BLaER1 (cell line): Measurements from ENCODE around the gene SLC23A2.
A peak's percentile ranks its signal among the peaks of the same experiment; 100 is the strongest.
"Not testable (repeated sequence)": the region's sequence is repeated elsewhere in the genome, so short reads cannot be mapped to it uniquely, and the experiment has no call there.

Experiments
- H3K27ac ChIP-seq: shearing (Covaris generic); formaldehyde crosslinking; 2 replicates; pipeline ENCODE4 v1.8.1; 2022
- H3K27me3 ChIP-seq: shearing (Covaris generic); formaldehyde crosslinking; 2 replicates; pipeline ENCODE4 v1.8.1; 2022
- H3K36me3 ChIP-seq: shearing (Covaris generic); formaldehyde crosslinking; 2 replicates; pipeline ENCODE4 v1.8.1; 2022
- H3K4me1 ChIP-seq: shearing (Covaris generic); formaldehyde crosslinking; 2 replicates; pipeline ENCODE4 v1.8.1; 2022
- H3K4me2 ChIP-seq: shearing (Covaris generic); formaldehyde crosslinking; 2 replicates; pipeline ENCODE4 v1.8.1; 2022
- H3K4me3 ChIP-seq: shearing (Covaris generic); formaldehyde crosslinking; 2 replicates; pipeline ENCODE4 v1.8.1; 2022
- H3K9ac ChIP-seq: shearing (Covaris generic); formaldehyde crosslinking; 2 replicates; pipeline ENCODE4 v1.8.1; 2022
- H3K9me3 ChIP-seq: shearing (Covaris generic); formaldehyde crosslinking; 2 replicates; pipeline ENCODE4 v1.8.1; 2022
- H4K20me1 ChIP-seq: shearing (Covaris generic); formaldehyde crosslinking; 2 replicates; pipeline ENCODE4 v1.8.1; 2022
- Cebpa-rat ChIP-seq: shearing (Covaris generic); IDR thresholded peaks from 2 replicates; pipeline ENCODE4 v1.8.1; 2022

The SLC23A2 gene

DNA sequence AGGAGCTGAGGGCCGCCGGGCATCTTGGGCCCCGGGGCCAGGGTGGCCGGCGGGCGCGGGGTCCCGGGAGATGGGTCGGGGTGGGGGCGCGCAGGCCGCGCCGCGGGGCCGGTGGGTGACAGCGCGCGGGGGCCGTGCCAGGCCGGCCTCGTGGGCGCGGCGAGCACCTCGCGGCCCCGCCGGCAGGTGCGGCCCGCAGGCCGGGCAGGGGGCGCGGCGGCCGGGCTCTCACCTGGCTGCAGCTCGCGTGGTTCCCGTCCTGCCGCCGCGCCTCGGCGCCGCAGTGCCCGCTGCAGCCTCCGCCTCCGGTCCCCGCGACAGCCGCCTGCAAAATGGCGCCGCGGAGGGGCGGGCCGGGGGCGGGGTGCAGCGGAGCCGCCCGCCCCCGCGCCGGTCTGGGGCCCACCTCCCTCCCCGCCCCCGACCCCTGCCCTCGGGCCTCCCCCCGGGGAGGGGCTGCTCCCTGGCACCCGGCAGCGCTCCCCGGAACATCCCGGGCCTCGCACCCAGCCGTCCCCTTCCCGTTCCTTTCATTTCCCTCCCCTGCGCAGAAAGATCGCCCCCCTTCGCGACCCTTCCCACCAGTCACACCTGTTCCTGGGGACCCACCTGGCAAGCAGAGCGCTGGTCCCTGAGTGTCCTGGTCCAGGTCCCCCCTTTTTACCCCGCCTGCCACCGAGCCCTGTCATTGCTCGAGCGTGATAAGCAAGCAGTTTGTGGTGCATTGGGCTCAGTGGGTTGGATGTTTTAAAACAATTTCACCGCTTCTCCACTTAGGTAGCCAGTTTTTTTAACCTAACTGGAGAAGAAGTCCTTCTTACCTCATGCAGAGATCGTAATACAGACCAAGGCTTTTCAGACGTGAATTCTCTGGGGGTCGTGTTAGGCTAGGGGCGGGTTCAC lies at the start of gene SLC23A2:
SLC23A2 (minus strand) TSS at position 337 of the 903 bp plus-strand sequence. CDS start 68,948 bp downstream, outside the sequence.
- Histone ChIP-seq H3K27ac (peak within 1 kb of the TSS; percentile 87), H3K4me2 (peak within 1 kb of the TSS; percentile 100), H4K20me1 (peaks cover 45% of the 10 kb centered on the region), H3K9ac (peak within 1 kb of the TSS; percentile 92), H3K4me1 (peaks cover 39% of the 10 kb centered on the region), H3K27me3 (no peaks in the 10 kb centered on the region), H3K36me3 (peaks cover 6% of the 10 kb centered on the region; the same call in 1 of the 2 replicates), H3K4me3 (peak within 1 kb of the TSS; percentile 96), H3K9me3 (no peaks in the 10 kb centered on the region)
- no peak for TF ChIP-seq Cebpa-rat

DNA sequence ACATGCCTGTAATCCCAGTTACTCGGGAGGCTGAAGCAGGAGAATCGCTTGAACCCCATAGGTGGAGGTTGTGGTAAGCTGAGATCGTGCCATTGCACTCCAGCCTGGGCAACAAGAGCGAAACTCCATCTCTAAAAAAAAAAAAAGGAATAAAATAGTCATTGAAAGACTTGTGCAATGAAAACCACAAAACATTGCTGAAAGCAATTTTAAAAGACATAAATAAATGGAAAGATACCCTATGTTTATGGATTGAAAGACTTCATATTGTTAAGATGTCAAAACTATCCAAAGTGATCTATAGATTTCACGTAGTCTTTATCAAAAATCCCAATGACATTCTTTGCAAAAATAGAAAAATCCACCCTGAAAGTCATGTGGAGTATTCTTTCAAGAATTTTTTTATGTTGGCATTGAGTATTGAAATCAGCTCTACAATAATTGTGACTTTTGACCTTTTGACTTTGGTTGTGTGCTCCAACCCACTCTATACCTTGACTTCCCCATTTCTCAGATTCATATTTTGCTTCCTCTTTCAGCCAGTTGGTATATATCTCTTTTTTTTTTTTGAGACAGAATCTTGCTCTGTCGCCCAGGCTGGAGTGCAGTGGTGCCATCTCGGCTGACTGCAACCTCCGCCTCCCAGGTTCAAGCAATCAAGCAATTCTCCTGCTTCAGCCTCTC lies 45.5 kb upstream of the SLC23A2 start:
- H4K20me1 ChIP-seq, result no peaks in the 10 kb centered on the region
- H3K4me2 ChIP-seq, result no peak overlapping the region
- no peak for TF ChIP-seq Cebpa-rat
- no peaks in the 10 kb centered on the region for H3K9me3 ChIP-seq
- H3K27ac ChIP-seq, result no peak overlapping the region
- no peak overlapping the region for H3K9ac ChIP-seq
- no peak overlapping the region for H3K4me3 ChIP-seq
- H3K27me3 ChIP-seq, result no peaks in the 10 kb centered on the region
- no peaks in the 10 kb centered on the region for H3K36me3 ChIP-seq
- H3K4me1 ChIP-seq, result peaks cover 9% of the 10 kb centered on the region

DNA sequence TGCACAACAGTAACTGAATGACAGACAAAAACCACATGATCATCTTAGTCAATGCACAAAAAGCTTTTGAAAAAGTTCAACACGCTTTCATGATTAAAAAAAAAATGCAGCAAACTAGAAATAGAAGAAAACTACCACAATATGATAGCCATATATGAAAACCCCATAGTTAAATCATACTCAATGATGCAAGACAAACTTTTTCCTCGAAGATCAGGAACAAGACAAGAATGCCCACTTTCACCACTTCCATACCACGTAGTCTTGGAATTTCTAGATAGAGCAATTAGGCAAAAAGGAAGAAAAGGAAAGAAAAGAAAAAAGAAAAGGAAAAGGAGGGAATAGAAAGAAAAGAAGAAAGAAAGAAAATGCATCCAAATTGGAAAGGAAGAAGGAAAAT lies 44.6 kb upstream of the SLC23A2 start:
- Histone ChIP-seq H3K4me2 (no peak overlapping the region), H4K20me1 (no peaks in the 10 kb centered on the region), H3K9me3 (no peaks in the 10 kb centered on the region), H3K4me1 (peaks cover 14% of the 10 kb centered on the region), H3K27me3 (no peaks in the 10 kb centered on the region), H3K36me3 (no peaks in the 10 kb centered on the region), H3K9ac (no peak overlapping the region), H3K4me3 (no peak overlapping the region), H3K27ac (no peak overlapping the region)
- TF ChIP-seq Cebpa-rat, result no peak

DNA sequence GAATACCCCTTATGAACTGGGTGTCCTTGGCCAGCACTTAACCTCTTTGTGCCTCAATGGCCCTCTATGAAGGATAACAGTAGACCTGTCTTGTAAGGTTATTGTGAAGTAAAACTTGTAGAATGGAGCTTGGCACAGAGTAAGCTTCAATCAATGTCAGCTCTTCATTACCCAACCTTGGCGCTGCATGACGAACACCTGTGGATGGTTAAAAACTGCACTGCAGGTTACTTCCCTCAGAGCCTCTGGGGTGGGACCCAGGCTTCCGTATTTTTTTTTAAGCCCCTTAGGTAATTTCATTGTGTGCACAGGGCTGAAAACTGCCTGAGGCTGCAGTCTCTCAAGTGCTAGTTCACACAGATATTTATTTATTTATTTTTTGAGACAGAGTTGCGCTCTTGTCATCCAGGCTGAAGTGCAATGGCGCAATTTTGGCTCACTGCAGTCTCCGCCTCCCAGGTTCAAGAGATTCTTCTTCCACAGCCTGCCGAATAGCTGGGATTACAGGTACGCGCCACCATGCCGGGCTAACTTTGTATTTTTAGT lies 42.8 kb upstream of the SLC23A2 start:
- no peak overlapping the region for H3K9ac ChIP-seq
- H3K36me3 ChIP-seq, result no peaks in the 10 kb centered on the region
- no peaks in the 10 kb centered on the region for H4K20me1 ChIP-seq
- H3K27ac ChIP-seq, result no peak overlapping the region
- H3K4me3 ChIP-seq, result no peak overlapping the region
- no peak overlapping the region for H3K4me2 ChIP-seq
- no peaks in the 10 kb centered on the region for H3K9me3 ChIP-seq
- TF ChIP-seq Cebpa-rat, result no peak
- no peaks in the 10 kb centered on the region for H3K27me3 ChIP-seq
- peaks cover 16% of the 10 kb centered on the region for H3K4me1 ChIP-seq

DNA sequence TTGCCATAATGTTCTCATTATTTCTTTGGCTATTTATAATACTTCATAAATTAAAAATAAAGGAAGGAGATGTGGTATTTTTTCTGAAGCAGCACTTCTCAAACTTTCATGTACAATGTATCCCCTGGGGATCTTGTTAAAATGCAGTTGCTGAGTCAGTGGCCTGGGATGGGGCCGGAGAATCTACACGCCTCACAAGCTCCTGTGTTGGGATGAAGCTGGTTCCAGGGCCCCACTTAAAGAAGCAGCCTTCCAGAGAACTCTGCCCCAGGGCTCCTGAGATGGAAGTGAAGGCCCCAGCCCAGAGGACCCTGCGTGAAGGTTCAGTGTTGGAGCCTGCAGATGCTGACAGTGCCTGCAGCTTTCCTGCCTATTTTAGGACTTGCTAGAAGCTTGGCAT lies 40.1 kb upstream of the SLC23A2 start:
- no peaks in the 10 kb centered on the region for H3K36me3 ChIP-seq
- peaks cover 16% of the 10 kb centered on the region for H3K4me1 ChIP-seq
- H3K9me3 ChIP-seq, result no peaks in the 10 kb centered on the region
- no peak overlapping the region for H3K4me3 ChIP-seq
- no peak overlapping the region for H3K27ac ChIP-seq
- TF ChIP-seq Cebpa-rat, result no peak
- no peaks in the 10 kb centered on the region for H3K27me3 ChIP-seq
- H3K4me2 ChIP-seq, result peak overlapping the region; percentile 60
- H3K9ac ChIP-seq, result no peak overlapping the region; the same call in 1 of the 2 replicates
- H4K20me1 ChIP-seq, result no peaks in the 10 kb centered on the region

DNA sequence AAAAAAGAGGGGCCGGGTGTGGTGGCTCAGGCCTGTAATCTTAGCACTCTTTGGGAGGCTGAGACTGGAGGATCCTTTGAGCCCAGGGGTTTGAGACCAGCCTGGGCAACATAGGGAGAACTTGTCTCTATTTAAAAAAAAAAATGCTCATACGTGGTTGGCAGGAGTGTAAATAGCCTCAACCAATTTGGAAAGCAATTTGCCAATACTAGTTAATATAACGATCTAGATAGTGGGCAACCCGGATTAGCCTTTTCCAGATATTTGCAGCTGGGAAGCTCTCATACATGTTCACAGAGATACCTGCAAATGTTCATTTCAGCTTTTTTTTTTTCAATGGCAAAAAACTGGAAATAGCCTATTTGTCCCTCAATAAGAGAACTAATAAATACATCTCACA lies 39.0 kb upstream of the SLC23A2 start:
- H4K20me1 ChIP-seq, result no peaks in the 10 kb centered on the region
- no peaks in the 10 kb centered on the region for H3K36me3 ChIP-seq
- no peak overlapping the region for H3K27ac ChIP-seq
- H3K4me3 ChIP-seq, result no peak overlapping the region
- H3K4me2 ChIP-seq, result no peak overlapping the region
- TF ChIP-seq Cebpa-rat, result no peak
- no peaks in the 10 kb centered on the region for H3K27me3 ChIP-seq
- H3K4me1 ChIP-seq, result peaks cover 16% of the 10 kb centered on the region
- no peak overlapping the region for H3K9ac ChIP-seq
- H3K9me3 ChIP-seq, result no peaks in the 10 kb centered on the region

DNA sequence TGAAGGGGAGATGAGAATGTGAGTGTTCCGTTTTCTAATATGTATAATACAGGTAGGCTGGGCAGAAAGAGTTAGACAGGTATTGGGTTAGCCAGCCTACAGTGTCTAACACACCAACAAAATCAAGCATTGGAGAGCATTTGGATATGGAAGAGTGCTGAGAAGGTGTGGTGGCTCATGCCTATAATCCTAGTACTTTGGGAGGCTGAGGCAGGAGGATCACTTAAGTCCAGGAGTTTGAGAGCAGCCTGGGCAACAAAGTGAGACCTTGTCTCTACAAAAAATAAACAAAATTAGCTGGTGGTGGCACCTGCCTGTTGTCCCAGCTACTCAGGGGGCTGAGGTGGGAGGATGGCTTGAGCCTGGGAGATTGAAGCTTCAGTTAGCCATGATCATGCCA lies 38.6 kb upstream of the SLC23A2 start:
- Histone ChIP-seq H3K4me2 (no peak overlapping the region), H3K9ac (no peak overlapping the region), H4K20me1 (no peaks in the 10 kb centered on the region), H3K27me3 (no peaks in the 10 kb centered on the region), H3K36me3 (no peaks in the 10 kb centered on the region), H3K9me3 (no peaks in the 10 kb centered on the region), H3K4me1 (peaks cover 16% of the 10 kb centered on the region), H3K27ac (no peak overlapping the region), H3K4me3 (no peak overlapping the region)
- no peak for TF ChIP-seq Cebpa-rat

DNA sequence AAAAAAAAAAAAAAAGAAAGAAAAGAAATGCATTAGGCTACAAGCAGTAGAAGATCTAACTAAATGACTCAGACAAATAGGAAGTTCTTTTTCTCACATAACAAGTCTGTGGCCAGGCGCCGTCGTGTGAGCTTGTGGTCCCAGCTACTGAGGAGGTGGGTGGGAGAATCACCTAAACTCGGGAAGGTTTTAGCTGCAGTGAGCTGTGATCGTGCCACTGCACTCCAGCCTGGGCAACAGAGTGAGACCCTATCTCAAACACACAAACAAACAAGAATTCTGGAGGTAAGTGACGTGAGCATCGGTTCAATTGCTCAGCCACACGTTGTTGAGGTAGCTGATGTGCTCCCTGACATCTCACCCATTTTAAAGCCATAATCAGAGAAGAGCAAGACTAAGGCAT lies 37.9 kb upstream of the SLC23A2 start:
- no peaks in the 10 kb centered on the region for H3K27me3 ChIP-seq
- no peaks in the 10 kb centered on the region for H4K20me1 ChIP-seq
- peaks cover 16% of the 10 kb centered on the region for H3K4me1 ChIP-seq
- no peak overlapping the region for H3K4me3 ChIP-seq
- no peak overlapping the region for H3K9ac ChIP-seq
- TF ChIP-seq Cebpa-rat, result no peak
- no peaks in the 10 kb centered on the region for H3K36me3 ChIP-seq
- no peak overlapping the region for H3K4me2 ChIP-seq
- H3K27ac ChIP-seq, result no peak overlapping the region
- H3K9me3 ChIP-seq, result no peaks in the 10 kb centered on the region

DNA sequence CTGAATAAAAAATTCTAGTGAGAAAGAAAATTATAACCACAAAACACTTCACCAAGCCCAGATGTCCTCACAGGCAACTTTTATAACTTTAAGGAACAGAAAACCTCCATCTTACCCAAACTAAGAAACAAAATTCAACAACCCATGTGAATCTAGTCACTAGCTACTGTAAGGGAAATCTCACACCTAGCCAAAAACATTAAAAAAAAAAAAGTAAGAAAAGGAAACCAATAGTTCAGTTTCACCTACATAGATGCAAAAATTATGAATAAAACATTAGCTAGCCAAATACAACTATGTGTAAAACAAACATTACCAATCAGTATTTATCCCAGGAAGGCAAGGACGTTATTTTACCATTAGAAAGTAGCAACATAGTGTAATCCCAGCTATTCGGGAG lies 35.5 kb upstream of the SLC23A2 start:
- Histone ChIP-seq H3K9me3 (no peaks in the 10 kb centered on the region), H3K27ac (no peak overlapping the region), H3K4me2 (no peak overlapping the region), H3K9ac (no peak overlapping the region), H3K4me3 (no peak overlapping the region), H3K4me1 (peaks cover 11% of the 10 kb centered on the region), H3K36me3 (no peaks in the 10 kb centered on the region), H4K20me1 (no peaks in the 10 kb centered on the region), H3K27me3 (no peaks in the 10 kb centered on the region)
- no peak for TF ChIP-seq Cebpa-rat

DNA sequence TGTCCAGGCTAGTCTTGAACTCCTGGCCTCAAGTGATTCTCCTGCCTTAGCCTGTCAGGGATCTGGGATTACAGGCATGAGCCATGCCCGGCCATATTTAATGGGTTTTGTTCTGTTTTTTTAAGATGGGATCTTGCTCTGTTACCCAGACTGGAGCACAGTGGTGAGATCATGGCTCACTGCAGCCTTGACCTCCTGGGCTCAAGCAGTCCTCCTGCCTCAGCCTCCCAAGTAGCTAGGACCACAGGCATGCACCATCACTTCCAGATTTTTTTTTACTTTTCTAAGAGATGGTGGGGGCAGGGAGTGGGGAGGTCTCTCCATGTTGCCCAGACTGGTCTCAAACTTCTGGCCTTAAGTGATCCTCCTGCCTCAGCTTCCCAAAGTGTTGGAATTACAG lies 34.2 kb upstream of the SLC23A2 start:
- not testable (repeated sequence) for H3K9ac ChIP-seq, H4K20me1 ChIP-seq, H3K27me3 ChIP-seq, H3K36me3 ChIP-seq, H3K9me3 ChIP-seq, H3K27ac ChIP-seq, H3K4me3 ChIP-seq, H3K4me1 ChIP-seq, H3K4me2 ChIP-seq
